Liver (tissue), 3 donors: Measurements from ENCODE around the gene LSM4.

Experiments used
- CTCF ChIP-seq: fragments of 150-350 bp; IDR thresholded peaks from 2 replicates; pipeline ENCODE4 v1.5.1; 2017; ENCODE audit warnings: improper control_type of control experiment, low read depth, low read length; ENCODE audit not compliant: missing input control
- HNF4G ChIP-seq: IDR thresholded peaks from 2 replicates; pipeline ENCODE4 v1.6.1; 2016; ENCODE audit warnings: antibody characterized with exemption
- JUND ChIP-seq, 2 donors: IDR thresholded peaks; 2 replicates each; pipeline ENCODE4 v1.6.1; 2016; ENCODE audit warnings: antibody characterized with exemption in 2 of 2
- SP1 ChIP-seq: IDR thresholded peaks from 2 replicates; pipeline ENCODE4 v1.6.1; 2018; ENCODE audit warnings: antibody characterized with exemption, mild to moderate bottlenecking
- ZBTB33 ChIP-seq: IDR thresholded peaks from 2 replicates; pipeline ENCODE4 v1.6.1; 2016; ENCODE audit warnings: antibody characterized with exemption
- donor health status: healthy.
- donor health status: healthy.

- no peak for TF ChIP-seq CTCF
- no peak for TF ChIP-seq HNF4G
- no peak for TF ChIP-seq JUND (IDR thresholded peaks at IDR 0.05)
- TF ChIP-seq ZBTB33, result no peak
- no peak for TF ChIP-seq SP1
Observed at GRCh38 chr19:18307271-18307681, 15.6 kb downstream of the LSM4 start.
